Islet precursor cell (in vitro differentiated cells): Measurements from ENCODE around the gene RXFP2.

ENCODE experiments used
- DNase-seq: peaks from one replicate; pipeline ENCODE4 v3.0.0-alpha.2; 2018

The RXFP2 gene, protein sequence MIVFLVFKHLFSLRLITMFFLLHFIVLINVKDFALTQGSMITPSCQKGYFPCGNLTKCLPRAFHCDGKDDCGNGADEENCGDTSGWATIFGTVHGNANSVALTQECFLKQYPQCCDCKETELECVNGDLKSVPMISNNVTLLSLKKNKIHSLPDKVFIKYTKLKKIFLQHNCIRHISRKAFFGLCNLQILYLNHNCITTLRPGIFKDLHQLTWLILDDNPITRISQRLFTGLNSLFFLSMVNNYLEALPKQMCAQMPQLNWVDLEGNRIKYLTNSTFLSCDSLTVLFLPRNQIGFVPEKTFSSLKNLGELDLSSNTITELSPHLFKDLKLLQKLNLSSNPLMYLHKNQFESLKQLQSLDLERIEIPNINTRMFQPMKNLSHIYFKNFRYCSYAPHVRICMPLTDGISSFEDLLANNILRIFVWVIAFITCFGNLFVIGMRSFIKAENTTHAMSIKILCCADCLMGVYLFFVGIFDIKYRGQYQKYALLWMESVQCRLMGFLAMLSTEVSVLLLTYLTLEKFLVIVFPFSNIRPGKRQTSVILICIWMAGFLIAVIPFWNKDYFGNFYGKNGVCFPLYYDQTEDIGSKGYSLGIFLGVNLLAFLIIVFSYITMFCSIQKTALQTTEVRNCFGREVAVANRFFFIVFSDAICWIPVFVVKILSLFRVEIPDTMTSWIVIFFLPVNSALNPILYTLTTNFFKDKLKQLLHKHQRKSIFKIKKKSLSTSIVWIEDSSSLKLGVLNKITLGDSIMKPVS

GRCh38 chr13:31739226-31739625 is at the start of gene RXFP2:
RXFP2 (plus strand) TSS chr13:31739526; CDS start chr13:31739613, 87 bp downstream.
- no peak for DNase-seq

GRCh38 chr13:31697290-31697689 is 42.0 kb upstream of the RXFP2 start:
- no peak for DNase-seq

- no peak for DNase-seq
These were observed 39.7 kb upstream of the RXFP2 start for GRCh38 chr13:31699650-31700049.

GRCh38 chr13:31703780-31704179 is 35.5 kb upstream of the RXFP2 start:
- no peak for DNase-seq

DNA sequence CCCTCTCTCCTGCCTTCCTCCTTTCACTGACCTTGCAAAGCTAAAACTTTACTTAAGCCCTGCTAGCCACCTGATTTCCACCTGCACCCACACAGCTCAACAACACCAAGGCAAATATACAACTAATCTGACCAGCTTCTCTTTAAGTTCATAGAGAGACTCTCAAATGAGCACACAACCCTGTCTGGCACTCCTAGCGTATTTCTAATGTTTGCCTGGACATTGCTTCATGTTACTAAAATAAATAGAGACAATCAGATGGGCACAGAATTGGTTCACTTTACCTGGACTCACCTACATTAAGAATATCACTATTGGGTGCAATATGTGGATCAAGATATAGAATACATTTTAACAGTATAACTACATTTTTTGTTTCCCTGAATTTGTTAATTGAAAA is 33.2 kb upstream of the RXFP2 start:
- no peak for DNase-seq

DNA sequence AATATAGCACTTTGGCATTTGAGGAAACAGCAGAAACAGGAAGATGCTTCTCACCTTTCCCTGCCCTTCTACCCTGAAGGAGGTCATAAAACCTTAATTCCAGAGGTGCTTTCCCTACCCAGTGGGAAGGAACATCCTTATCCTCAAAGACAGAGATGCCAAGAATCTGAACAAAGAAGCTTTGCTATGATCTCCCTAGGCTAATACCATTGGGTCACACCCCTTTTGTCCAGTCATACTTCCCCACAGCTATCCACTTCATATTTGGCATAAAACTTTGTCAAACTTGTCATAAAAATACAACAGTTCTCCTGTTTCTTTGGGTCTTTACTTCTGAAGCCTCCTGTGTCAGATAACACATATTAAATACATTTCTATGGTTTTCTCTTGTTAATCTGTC is 21.7 kb upstream of the RXFP2 start:
- no peak for DNase-seq

DNA sequence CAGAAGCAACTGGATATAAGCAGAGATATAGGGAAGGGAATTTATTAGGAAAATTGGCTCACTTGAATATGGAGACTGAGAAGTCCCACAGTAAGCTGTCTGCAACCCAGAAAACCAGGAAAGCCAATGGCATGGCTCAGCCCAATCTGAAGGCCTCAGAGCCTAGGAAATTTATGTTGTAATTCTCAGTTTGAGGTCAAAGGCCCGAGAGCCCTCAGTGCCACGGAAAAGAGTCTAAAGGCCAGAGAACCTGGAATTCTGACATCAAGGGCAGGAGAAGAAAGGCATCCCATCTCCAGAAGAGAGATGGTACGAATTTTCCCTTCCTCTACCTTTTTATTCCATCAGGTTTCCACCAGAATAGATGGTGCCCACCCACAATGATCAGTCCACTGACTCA is 20.1 kb upstream of the RXFP2 start:
- no peak for DNase-seq

- no peak for DNase-seq
These were observed 16.7 kb upstream of the RXFP2 start for GRCh38 chr13:31722673-31723072.

DNA sequence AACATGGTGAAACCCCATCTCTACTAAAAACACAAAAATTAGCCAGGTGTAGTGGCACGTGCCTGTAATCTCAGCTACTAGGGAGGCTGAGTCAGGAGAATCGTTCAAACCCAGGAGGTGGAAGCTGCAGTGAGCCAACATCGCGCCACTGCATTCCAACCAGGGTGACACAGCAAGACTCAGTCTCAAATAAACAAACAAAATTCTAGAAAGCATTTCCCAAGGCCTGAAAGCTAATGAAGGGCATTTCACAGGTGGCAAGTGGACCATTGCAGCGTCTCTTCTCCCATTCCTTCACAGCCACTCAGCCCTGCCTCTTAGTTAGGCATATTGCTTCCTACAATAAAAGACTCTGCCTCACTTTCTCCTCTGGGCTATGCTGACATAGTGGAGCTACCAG is 13.5 kb upstream of the RXFP2 start:
- DNase-seq = no peak

GRCh38 chr13:31731921-31732320 is 7.4 kb upstream of the RXFP2 start:
- DNase-seq = no peak

DNA sequence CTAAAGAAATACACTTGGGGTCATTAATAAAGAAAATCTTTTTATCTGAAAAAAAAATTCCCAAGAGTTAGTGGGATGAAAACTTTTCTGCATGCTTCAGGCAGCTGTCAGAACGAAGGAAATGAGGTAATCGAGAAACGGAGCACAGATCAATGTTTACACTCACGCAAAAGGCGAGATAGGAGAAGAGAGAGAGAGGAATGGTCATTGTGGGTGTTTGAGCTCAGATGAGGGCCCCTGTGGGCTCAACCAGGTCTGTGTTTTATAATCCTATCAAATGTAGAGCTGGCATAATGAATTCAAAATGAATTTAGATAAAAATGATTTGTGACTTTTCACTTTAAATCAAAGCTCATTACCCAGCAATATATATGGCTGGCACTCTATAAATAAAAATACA is 6.3 kb upstream of the RXFP2 start:
- no peak for DNase-seq

GRCh38 chr13:31733647-31734046 is 5.7 kb upstream of the RXFP2 start:
- no peak for DNase-seq

DNA sequence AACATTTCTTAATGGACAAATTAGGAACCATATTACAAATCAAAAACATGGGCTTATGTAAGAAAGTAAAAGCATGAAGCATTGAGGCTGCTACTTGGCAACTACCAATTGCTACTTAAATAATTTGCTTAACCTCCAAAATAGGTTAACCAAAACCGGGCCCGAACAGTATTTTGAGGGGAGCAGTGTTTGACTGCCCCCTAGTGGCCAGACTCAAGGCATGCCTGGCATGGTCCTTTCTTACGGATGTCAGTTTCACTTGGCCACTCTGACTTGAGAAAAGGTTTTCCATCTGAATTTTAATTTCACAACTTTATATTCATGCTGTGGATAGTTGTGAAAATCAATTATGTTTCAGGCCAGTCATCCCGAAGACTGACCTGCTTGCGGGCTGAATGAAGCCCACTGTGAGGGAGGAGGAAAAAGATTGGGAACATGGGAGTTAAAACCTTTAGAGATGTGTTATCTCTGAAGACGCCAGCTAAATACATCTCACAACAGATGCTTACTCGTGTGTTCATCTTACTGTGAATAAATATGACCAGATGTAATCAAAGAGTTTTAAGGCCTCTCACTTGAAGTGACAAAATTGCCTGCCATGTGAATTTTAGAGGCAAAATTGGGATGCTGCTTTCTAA is 2.9 kb downstream of the RXFP2 start:
- DNase-seq = peak; percentile 72

- no peak for DNase-seq
These were observed 8.0 kb downstream of the RXFP2 start for GRCh38 chr13:31747291-31747690.

- no peak for DNase-seq
These were observed 8.6 kb downstream of the RXFP2 start for GRCh38 chr13:31747966-31748365.

- no peak for DNase-seq
These were observed 10.6 kb downstream of the RXFP2 start for GRCh38 chr13:31749929-31750328.

- no peak for DNase-seq
These were observed 15.9 kb downstream of the RXFP2 start for GRCh38 chr13:31755211-31755610.

GRCh38 chr13:31755803-31756212 is 16.5 kb downstream of the RXFP2 start:
- DNase-seq = peak; percentile 55

GRCh38 chr13:31756346-31756745 is 17.0 kb downstream of the RXFP2 start:
- DNase-seq = no peak

DNA sequence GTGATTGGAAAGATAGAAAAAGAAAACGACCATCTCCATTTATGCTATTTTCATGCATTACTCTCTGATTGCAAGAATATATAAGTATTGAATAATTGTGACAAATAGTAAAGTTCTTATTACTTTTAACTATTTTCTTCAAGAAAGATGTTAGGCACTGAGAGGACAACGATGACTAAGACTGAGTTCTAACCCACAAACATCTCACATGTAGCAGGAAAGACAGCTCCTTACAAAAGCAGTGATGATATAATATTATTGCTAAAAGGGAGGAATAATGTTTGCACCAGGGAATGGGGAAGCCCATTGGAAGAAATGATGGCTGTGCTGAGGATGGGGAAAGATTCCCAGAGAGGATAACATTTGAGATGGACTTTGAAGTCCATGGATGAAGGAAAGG is 22.6 kb downstream of the RXFP2 start:
- DNase-seq = no peak

- no peak for DNase-seq
These were observed 25.2 kb downstream of the RXFP2 start for GRCh38 chr13:31764556-31764955.

- no peak for DNase-seq
These were observed 25.9 kb downstream of the RXFP2 start for GRCh38 chr13:31765138-31765785.

DNA sequence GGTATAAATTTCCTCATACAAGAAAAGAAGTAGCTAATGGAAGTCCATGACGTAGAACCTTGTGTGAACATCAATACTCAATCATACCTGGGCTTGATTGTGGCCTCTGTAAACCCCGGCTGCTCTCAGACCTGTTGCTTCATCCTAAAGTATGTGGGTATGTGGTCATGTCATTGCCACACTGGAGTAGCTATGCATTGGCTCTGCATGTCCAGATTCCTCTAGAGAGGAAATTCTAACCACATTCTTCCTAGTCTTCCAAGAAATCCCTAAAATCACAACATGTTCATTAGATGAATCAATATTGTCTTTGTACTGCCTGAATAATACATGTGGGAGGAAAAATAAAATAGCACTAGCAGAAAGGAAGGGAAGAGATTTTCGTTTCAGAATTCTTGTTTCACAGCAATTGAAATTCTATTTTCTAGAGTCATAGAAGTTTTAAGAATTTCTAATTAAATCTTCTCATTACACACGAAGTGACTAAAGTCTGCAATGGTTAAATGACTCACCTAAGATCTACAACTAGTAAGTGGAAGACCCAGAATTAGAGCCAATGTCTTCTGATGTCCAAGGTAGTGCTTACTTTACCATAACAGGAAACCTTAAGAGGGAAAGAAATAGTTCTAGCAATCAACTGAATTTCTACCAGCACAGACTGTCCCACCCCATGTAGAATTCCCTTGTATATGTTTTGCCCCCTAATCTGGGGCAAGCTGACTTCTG is 28.0 kb downstream of the RXFP2 start:
- no peak for DNase-seq
